Measurements from ENCODE around the gene NEDD4L. TPM values are rescaled to one million over a fixed set of nuclear protein-coding genes. Genes with fewer than 3 reads are reported as not detected.

The NEDD4L gene
- total and polyA plus RNA-seq, 8 donors, result 88.0 to 159 (median 95.2) TPM

- ATAC-seq, result no peak
- peaks cover 0 to 11% of the 10 kb centered on the region in 2 donors for H3K36me3 ChIP-seq
- H3K9me3 ChIP-seq, result no peaks in the 10 kb centered on the region
- TF ChIP-seq, protein P1, sequence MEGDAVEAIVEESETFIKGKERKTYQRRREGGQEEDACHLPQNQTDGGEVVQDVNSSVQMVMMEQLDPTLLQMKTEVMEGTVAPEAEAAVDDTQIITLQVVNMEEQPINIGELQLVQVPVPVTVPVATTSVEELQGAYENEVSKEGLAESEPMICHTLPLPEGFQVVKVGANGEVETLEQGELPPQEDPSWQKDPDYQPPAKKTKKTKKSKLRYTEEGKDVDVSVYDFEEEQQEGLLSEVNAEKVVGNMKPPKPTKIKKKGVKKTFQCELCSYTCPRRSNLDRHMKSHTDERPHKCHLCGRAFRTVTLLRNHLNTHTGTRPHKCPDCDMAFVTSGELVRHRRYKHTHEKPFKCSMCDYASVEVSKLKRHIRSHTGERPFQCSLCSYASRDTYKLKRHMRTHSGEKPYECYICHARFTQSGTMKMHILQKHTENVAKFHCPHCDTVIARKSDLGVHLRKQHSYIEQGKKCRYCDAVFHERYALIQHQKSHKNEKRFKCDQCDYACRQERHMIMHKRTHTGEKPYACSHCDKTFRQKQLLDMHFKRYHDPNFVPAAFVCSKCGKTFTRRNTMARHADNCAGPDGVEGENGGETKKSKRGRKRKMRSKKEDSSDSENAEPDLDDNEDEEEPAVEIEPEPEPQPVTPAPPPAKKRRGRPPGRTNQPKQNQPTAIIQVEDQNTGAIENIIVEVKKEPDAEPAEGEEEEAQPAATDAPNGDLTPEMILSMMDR (IDR thresholded peaks at IDR 0.05), result no peak
- H3K4me3 ChIP-seq, result no peak overlapping the region
- no peak for DNase-seq
- intact Hi-C loops (cut with DNase I), result no loop called here
- peaks cover 9 to 26% of the 10 kb centered on the region in 2 donors for H3K4me1 ChIP-seq
- no peaks in the 10 kb centered on the region for H3K27me3 ChIP-seq
- no peak overlapping the region for H3K27ac ChIP-seq
Measured at GRCh38 chr18:58359620-58360019, 315.6 kb downstream of the NEDD4L start.

DNA sequence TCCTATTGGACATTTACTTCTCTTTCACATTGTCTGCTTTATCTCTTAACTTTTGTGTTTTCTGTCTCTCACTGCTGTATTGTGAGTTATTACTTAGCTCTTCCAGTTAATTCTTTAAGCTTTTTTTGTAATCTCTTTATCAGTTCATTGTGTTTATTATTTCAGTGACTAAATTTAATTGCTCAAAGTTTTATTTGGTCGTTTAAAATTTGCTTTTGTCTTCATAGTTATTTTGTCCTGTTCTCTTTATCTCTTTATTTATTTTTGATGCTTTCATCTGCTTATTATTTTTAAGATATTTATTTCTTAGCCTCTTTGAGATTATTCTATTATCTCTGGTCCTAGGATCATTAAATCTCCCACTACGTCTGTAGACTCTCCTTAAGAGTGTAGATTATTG is 316.3 kb downstream of the NEDD4L start:
- TF ChIP-seq, protein P1 (IDR thresholded peaks at IDR 0.05), result no peak
- H3K4me3 ChIP-seq, result no peak overlapping the region
- H3K27me3 ChIP-seq, result no peaks in the 10 kb centered on the region
- intact Hi-C loops (cut with DNase I), result no loop called here
- no peaks in the 10 kb centered on the region for H3K9me3 ChIP-seq
- H3K27ac ChIP-seq, result no peak overlapping the region
- DNase-seq (no peak), ATAC-seq (no peak)
- H3K4me1 ChIP-seq, result peaks cover 9 to 26% of the 10 kb centered on the region in 2 donors
- H3K36me3 ChIP-seq, result peaks cover 0 to 11% of the 10 kb centered on the region in 2 donors

DNA sequence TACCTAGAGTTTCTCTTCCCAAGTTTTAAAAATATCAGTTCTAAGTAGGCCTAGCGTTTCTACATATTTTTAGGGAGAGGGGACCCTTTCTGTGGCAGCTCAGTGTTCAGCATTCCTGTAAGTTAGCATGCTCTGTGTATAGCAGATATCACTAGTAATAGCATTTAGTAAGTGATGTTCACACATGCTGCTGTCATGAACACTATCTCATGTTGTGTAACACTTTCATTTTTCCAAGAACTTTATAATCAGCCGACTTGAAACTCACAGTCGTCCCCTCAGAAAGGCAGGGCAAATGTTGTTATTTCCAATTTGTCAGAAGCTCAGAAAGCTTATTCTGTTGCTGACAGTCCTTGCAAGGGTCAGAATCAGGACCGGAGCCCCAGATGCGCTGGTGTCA is 317.2 kb downstream of the NEDD4L start:
- H3K4me3 ChIP-seq, result no peak overlapping the region
- peaks cover 0 to 18% of the 10 kb centered on the region in 2 donors for H3K36me3 ChIP-seq
- peak overlapping the region; percentile 40 to 80 for H3K27ac ChIP-seq
- TF ChIP-seq, protein P1 (IDR thresholded peaks at IDR 0.05), result no peak
- H3K27me3 ChIP-seq, result no peaks in the 10 kb centered on the region
- DNase-seq, result peak in 1 of 4 donors; percentile 39
- no peaks in the 10 kb centered on the region for H3K9me3 ChIP-seq
- H3K4me1 ChIP-seq, result peaks cover 9 to 26% of the 10 kb centered on the region in 2 donors
- intact Hi-C loops (cut with DNase I), result no loop called here
- ATAC-seq, result no peak

GRCh38 chr18:58362027-58362575 is 318.1 kb downstream of the NEDD4L start:
- Histone ChIP-seq H3K4me1 (peaks cover 9 to 26% of the 10 kb centered on the region in 2 donors), H3K27me3 (no peaks in the 10 kb centered on the region), H3K9me3 (no peaks in the 10 kb centered on the region), H3K27ac (peak overlapping the region; percentile 40 to 80), H3K36me3 (peaks cover 0 to 27% of the 10 kb centered on the region in 2 donors), H3K4me3 (no peak overlapping the region)
- TF ChIP-seq, protein P1 (IDR thresholded peaks at IDR 0.05), result no peak
- intact Hi-C loops (cut with DNase I), result no loop called here
- ATAC-seq (peak; percentile 93), DNase-seq (peak in 1 of 4 donors; percentile 46)

- ATAC-seq (no peak), DNase-seq (no peak)
- H3K9me3 ChIP-seq, result no peaks in the 10 kb centered on the region
- peak overlapping the region; percentile 40 to 80 for H3K27ac ChIP-seq
- H3K4me3 ChIP-seq, result no peak overlapping the region
- H3K27me3 ChIP-seq, result no peaks in the 10 kb centered on the region
- TF ChIP-seq, protein P1 (IDR thresholded peaks at IDR 0.05), result no peak
- intact Hi-C loops (cut with DNase I), result no loop called here
- peaks cover 9 to 26% of the 10 kb centered on the region in 2 donors for H3K4me1 ChIP-seq
- peaks cover 0 to 34% of the 10 kb centered on the region in 2 donors for H3K36me3 ChIP-seq
Measured at GRCh38 chr18:58362829-58363271, 318.8 kb downstream of the NEDD4L start.

Measured in left lung (tissue), 10 donors.